Measurements from ENCODE around the gene YTHDF1.

YTHDF1 gene

GRCh38 chr20:63155266-63156165 is 60.4 kb downstream of the YTHDF1 start:
- no peak for DNase-seq (ENCODE audit: low spot score)

- DNase-seq (ENCODE audit: low spot score), result no peak
These were observed 61.5 kb downstream of the YTHDF1 start for GRCh38 chr20:63154395-63154794.

GRCh38 chr20:63153254-63154221 is 62.4 kb downstream of the YTHDF1 start:
- DNase-seq (ENCODE audit: low spot score), result no peak

GRCh38 chr20:63152322-63153253 is 63.3 kb downstream of the YTHDF1 start:
- no peak for DNase-seq (ENCODE audit: low spot score)

- DNase-seq (ENCODE audit: low spot score), result no peak
These were observed 64.2 kb downstream of the YTHDF1 start for GRCh38 chr20:63151554-63152321.

GRCh38 chr20:63150911-63151531 is 64.9 kb downstream of the YTHDF1 start:
- DNase-seq (ENCODE audit: low spot score), result no peak

GRCh38 chr20:63150391-63150898 is 65.5 kb downstream of the YTHDF1 start:
- no peak for DNase-seq (ENCODE audit: low spot score)

- DNase-seq (ENCODE audit: low spot score), result no peak
These were observed 66.3 kb downstream of the YTHDF1 start for GRCh38 chr20:63149531-63150192.

GRCh38 chr20:63148696-63149095 is 67.2 kb downstream of the YTHDF1 start:
- no peak for DNase-seq (ENCODE audit: low spot score)

- DNase-seq (ENCODE audit: low spot score), result no peak
These were observed 68.4 kb downstream of the YTHDF1 start for GRCh38 chr20:63147532-63147931.
